ENCODE measurements around the gene NGEF.
A peak's percentile ranks its signal among the peaks of the same experiment; 100 is the strongest.

NGEF gene

GRCh38 chr2:232879618-232880494 lies 133.2 kb downstream of the NGEF start:
- DNase-seq: no peak

GRCh38 chr2:232878855-232879617 lies 134.0 kb downstream of the NGEF start:
- DNase-seq: no peak

DNA sequence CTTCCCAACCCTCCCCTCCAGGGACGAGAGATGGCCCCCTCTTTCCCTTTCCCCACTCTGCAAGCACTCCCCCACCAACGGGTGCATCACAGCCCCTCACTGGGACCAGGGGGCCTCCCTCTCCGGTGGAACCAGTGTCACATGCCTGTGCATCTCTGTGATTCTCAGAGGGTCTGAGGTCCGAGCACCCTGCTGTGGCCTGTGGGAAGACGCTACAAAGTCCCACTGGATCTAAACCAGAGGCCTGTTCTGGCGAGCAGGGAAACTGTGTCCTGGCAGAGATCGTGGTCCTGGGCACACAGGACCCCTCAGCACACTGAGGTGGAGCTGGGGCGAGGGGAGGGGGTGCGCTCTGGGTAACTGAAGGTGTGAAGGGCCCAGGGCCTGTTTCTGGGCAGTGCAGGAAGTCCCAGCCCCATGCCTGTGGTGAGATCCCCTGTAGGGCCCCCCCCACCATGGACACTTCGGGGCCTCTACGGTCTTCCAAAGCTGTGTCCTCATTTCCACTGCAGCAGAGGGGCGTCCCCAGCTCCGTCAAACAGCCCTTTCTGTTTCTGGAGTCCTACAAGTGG lies 135.0 kb downstream of the NGEF start:
- no peak for DNase-seq

- DNase-seq: no peak
These were observed 136.0 kb downstream of the NGEF start for GRCh38 chr2:232876978-232877441.

GRCh38 chr2:232876161-232876977 lies 136.7 kb downstream of the NGEF start:
- peak in 1 of 2 donors; percentile 51 for DNase-seq

- DNase-seq: no peak
These were observed 137.6 kb downstream of the NGEF start for GRCh38 chr2:232875256-232876121.

DNA sequence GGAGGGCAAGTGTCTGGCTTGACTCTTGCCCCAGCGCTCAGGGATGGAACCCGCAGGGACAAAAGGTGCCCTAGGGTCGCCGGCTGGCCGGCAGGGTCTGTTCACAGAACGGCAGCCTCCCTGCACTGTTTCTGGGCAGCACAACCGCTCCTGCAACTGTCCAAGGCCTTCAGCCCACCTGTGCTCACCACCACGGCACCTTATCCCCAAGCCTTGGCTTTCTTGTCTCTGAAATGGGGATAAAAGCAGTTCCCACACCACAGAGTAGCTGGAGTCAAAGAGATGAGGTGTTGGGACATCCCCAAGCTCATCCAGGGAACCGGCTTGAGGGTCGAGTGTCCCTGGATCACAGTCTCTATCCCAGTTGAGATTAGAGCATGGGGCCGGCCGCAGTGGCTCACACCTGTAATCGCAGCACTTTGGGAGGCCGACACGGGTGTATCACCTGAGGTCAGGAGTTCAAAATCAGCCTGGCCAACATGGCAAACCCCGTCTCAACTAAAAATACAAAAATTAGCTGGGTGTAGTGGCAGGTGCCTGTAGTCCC lies 138.3 kb downstream of the NGEF start:
- no peak for DNase-seq

DNA sequence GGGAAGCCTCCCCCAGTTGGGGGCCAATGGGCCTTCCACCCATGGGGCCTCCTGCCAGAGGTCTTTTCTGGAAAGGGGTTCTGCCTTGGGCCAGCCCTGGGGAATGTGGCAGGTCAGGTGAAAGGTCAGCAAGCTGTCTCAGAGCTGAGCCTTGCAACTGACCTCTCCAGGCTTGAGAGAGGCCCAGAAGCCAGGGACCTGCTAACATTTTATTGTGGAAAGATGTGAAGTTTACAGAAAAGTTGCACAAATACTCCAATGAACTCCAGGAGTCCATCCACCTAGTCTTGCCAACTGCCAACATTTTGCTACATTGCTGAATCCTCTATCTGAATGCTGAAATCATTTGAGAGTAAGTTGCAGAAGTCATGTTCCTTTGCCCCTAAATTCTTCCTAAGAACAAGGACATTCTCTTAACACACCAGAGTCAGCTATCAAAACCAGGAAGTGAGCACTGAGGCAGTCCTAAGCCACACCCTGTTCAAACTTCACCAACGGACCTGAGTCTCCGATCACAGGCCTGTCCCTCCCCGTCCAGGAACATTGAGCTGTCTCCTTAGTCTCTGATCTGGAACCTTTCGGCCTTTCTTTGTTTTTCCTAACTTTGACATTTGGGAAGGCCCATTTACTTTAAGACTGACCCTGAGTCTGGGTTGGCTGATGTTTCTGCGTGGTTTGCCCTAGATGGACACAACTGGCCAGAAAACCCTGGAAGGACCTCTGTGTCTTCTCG lies 139.0 kb downstream of the NGEF start:
- DNase-seq: no peak

DNA sequence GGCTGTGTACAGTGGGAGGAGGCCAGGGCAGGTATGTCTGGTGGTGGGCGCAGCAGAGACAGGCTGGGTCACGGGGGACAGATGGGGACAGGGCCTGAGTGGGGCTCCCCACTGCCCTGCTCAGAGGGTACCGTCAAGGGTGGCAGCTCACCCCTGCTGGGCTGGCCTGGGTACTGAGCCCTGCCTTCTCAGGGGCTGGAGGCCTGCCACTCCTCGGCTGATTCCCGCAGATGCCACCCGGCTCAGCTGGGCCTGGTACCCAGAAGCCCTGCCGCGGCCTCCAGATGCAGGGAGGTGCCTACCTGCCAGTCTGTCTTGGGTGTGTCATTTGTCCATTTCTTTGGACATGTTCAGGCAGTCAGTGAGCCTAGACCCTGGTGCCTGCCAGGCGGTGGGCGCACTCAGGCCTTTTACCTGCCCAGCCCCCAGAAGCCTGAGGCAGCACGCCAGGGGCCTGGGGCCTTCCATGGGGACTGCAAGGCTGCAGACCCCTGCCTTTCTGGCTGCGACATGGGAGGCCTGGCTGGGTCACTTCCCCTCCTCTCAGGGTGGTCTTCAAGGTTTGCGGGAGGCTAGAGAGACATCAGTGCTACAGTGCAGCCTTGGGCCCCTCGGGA lies 139.7 kb downstream of the NGEF start:
- no peak for DNase-seq

GRCh38 chr2:232872826-232873225 lies 140.2 kb downstream of the NGEF start:
- no peak for DNase-seq

- DNase-seq: no peak
These were observed 141.0 kb downstream of the NGEF start for GRCh38 chr2:232871835-232872736.

DNA sequence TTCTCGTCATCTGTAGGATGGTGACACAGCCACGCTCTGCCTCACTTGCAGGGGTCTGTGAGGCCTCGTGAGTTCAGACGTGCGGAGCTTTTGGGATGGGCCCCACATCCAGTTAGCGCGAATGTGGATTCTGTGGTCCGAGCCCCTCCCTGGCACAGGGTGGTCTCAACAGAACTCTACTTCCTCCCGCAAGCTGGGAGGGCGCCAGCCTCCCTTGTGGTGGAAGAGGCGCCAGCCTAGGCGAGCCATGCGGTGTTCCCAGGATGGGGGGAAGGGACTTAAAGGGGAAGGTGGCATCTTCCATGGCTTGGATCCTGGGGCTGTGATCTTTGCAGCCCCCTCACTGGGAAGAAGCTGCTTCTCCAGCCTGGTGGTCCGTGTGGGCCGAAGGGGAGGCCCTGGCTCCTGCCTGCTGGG lies 141.6 kb downstream of the NGEF start:
- no peak for DNase-seq

DNA sequence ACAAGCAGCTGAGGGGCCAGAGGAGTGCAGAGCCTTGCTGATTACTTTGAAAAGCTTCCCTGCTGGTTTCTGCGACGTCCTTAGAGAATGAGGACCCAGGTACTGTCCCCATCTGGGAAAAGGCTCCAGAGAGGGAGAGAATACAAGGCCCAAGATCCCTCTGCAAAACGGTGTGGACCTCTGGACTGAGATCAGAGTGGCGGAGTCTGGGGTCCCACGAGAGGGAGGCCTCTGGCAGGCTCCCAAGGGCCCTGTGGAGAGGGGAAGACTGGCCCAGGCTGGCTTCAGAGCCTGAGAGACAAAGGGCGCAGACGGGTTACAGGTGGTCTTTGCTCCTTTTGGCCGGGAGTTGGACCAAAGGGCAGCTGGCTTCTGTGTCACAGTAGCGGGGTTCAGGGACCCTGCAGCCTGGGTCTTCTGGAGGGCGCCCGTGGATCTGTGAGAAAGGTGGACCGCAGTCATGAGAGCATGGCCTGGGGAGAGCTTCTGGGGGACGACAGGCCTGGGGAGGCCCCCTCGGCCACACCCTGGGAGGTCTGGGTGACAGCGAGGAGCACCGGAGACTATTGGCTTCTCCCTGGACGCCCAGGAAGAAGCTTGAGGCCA lies 142.2 kb downstream of the NGEF start:
- DNase-seq: no peak

DNA sequence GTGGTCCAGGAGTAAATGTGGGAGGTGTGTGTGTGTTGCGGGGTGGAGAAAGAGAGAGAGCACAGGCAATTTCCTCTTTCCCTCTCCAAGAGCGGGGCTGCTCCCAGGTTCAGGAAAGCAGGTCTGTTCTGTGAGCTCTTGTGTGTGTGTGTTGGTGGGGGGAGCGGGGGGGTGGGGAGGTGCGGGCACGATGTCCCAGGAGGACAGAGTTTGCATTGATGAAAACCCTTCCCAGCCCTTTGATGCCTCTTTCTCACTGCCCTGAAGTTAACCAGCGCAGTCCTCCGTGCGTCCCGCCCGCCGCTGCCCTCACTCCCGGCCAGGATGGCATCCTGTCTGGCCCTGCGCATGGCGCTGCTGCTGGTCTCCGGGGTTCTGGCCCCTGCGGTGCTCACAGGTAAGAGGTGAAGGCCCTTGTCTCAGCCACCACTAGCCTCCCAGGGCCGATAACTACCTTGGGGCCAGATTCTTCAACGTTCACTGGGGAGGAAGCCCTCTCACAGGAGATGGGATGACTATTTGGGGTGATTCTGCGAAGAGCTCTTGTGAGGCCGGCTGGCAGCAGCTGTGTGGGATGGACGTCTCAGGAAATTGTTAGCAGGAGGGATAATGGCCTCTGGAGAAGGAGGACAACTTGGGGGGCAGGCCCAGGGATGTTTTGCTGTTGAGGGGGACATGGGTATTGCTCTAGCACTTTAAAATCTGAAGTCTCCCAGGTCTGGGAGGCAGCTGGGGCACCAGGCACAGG lies 142.9 kb downstream of the NGEF start, which contains the start of gene SNORC:
TSS of gene SNORC (plus strand) at position 247 of the 748 bp plus-strand sequence. CDS start at position 325, 78 bp downstream.
- DNase-seq: no peak

GRCh38 chr2:232869138-232870017 lies 143.7 kb downstream of the NGEF start:
- no peak for DNase-seq

DNA sequence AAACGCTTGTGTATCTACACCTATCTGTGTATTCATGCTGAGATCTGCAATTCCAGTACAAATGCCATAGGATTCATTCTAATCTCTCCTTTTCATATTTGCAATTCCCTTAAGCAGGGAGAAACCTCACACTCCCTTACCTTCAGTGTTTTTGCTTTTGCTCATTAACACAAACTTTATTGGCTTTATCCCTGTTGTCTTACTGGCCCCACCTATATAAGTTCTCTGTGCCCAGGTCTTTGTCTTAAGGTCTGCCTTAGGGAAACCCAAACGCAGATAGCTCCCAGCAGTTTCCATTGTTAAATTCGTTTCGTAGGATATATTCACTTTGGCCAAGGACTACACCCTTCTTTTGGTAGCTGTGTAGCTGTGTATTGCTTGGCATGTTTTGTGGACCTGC lies 147.0 kb downstream of the NGEF start:
- DNase-seq: no peak

- DNase-seq: no peak
These were observed 147.9 kb downstream of the NGEF start for GRCh38 chr2:232865165-232865564.
